Epithelial cell of prostate (primary cell): ENCODE results near the gene CCP110.
A peak's percentile ranks its signal among the peaks of the same experiment; 100 is the strongest.
"Not testable (repeated sequence)": the region's sequence is repeated elsewhere in the genome, so short reads cannot be mapped to it uniquely, and the experiment has no call there.

Experiments
- DNase-seq: peaks from one replicate; pipeline ENCODE4 v3.0.0-alpha.2; 2011; ENCODE audit warnings: low read depth, low spot score
- H3K27ac ChIP-seq: fragments of 450-650 bp; 2 replicates; pipeline ENCODE4 v1.5.1; 2017; ENCODE audit warnings: mild to moderate bottlenecking

The CCP110 gene

DNA sequence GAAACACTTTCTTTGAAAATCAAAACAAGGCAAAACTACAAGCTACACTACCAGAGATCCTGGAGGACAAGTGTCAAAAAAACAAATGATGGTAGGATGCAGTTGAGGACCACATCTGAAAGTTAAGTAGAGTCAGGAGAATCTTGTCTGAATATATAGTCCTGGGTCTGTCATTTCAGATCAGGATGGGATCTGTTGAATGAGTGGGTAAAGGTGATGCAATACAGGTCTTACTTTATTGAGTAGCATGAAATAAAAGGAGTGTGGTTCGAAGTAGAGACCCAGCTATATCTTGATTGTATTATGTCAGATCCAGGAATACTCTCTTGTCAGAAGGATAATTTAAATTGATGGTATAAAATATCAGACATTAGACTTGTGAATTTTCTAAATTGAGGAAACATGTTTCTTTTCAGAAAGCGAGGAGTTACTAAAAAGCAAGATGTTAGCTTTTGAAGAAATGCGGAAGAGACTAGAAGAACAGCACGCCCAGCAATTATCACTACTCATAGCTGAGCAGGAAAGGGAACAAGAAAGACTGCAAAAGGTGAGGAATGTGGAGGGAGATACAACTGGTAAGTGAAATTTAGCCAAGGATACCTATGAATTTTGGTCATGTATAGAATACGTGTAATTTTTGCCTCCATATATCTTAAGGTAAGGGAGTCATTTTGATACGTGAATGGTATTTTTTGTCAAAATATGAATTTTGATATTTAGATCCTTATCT lies 16.7 kb downstream of the CCP110 start:
- DNase-seq = no peak
- no peak overlapping the region for H3K27ac ChIP-seq

DNA sequence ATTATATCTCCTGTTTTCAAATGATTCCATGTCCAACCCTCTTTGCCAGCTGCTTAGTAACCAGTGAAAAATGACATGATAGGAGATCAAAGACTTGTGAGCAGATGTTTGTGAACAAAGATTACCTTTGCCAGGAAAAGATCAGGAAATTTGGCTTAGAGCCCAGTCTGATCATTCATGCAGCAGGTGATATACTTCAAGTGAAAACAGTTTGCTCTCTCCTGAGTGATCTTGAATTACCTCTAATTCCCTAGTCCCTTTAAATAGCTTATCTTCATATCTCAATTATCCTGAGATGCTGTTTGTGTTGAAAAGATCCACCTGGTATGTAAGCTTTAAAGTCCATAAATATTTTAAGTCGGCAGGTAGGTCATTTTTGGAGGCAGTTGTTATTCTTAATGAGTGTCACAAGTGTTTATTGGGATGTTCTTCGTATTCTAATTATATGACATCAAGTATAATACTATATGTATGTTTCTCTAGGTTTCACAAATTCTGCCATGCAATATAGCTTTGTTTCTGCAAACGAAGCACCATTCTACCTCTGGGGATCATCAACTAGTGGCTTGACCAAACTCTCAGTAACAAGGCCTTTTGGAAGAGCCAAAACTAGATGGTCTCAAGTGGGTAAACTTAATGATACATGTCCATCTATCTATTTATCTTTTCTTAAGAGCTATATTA lies 18.5 kb downstream of the CCP110 start:
- no peak overlapping the region for H3K27ac ChIP-seq
- DNase-seq = no peak

DNA sequence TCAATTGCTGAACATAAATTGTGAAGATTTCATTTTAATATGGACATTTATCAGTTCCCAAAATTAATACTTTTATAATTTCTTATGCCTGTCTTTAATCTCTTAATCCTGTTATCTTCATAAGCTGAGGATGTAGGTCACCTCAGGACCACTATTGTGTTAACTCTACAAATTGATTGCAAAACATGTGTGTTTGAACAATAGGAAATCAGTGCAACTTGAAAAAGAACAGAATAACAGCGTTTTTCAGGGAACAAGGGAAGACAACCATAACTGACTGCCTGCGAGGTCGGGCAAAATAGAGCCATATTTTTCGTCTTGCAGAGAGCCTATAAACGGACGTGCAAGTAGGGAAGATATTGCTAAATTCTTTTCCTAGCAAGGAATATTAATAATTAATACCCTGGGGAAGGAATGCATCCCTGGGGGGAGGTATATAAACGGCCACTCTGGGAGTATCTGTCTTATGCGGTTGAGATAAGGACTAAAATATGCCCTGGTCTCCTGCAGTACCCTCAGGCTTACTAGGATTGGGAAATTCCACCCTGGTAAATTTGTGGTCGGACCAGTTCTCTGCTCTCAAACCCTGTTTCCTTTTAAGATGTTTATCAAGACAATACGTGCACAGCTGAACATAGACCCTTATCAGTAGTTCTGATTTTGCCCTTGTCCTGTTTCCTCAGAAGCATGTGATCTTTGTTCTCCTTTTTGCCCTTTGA lies 19.7 kb downstream of the CCP110 start:
- H3K27ac ChIP-seq, DNase-seq: not testable (repeated sequence)

- H3K27ac ChIP-seq = no peak overlapping the region
- no peak for DNase-seq
Observed at GRCh38 chr16:19548144-19548543, 24.4 kb downstream of the CCP110 start.

DNA sequence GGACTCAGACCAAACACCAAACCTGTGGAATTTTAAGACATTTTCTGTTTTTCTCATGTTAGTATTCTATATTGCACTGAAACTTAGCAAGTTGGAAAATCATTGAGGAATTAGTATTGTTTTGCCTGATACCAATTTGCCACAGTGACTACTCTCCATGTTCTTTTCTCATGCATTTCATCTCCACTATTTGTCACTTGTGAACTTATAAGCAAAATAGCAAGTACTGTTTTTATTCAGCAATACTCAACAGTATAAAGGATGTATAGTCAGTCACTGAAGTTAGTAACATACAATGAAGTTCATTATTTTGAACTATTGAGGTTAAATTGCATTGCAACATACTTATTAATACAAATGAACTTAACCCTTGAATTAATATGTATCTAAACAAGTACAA lies 25.9 kb downstream of the CCP110 start:
- no peak overlapping the region for H3K27ac ChIP-seq
- DNase-seq = no peak

- peak within 1 kb of the TSS; percentile 64 for H3K27ac ChIP-seq
- peak; percentile 83 for DNase-seq
Observed at GRCh38 chr16:19555186-19555937, 31.6 kb downstream of the CCP110 start, which contains the start of gene VPS35L. TSS of gene VPS35L (plus strand) at chr16:19555703. CDS start at chr16:19555730, 27 bp downstream.

GRCh38 chr16:19555938-19556771 lies 32.4 kb downstream of the CCP110 start:
- peak overlapping the region; percentile 64 for H3K27ac ChIP-seq
- DNase-seq = no peak

GRCh38 chr16:19559242-19559910 lies 35.6 kb downstream of the CCP110 start:
- H3K27ac ChIP-seq = no peak overlapping the region
- DNase-seq = no peak

DNA sequence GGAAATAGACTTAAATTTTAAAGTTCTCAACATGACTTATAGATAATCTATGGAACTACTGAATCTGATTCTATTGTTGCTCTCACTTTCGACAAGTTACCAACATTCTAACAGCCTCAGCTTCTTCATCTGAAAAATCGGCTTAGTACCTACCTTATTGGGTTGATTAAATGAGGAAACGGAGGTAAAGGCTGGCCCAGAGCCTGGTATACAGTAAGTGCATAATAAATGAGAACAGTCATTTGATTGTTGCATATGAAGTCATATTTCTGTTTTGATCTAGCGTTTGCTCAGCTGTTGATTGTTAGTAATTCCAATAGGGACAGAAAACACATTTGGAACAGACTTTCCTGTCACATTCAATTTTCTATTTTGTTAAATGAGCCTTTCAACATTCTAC lies 36.3 kb downstream of the CCP110 start:
- DNase-seq = no peak
- no peak overlapping the region for H3K27ac ChIP-seq

- no peak for DNase-seq
- H3K27ac ChIP-seq = no peak overlapping the region
Observed at GRCh38 chr16:19563377-19563776, 39.6 kb downstream of the CCP110 start.

- H3K27ac ChIP-seq = no peak overlapping the region
- no peak for DNase-seq
Observed at GRCh38 chr16:19566362-19566761, 42.6 kb downstream of the CCP110 start.

DNA sequence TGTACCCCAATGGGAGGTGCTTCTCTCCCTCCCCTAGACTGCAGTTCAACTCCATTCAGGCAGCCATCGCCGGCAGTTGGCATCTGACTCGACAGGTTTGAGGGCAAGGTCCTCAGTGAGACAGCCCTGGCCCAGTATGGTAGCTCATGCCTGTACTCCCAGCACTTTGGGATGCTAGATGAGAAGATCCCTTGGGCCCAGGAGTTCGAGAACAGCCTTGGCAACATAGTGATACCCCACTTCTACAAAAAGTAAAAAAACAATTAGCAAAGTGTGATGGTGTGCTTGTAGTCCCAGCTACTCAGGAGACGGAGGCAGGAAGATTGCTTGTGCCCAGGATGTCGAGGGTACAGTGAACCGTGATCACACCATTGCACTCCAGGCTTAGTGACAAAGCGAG lies 43.8 kb downstream of the CCP110 start:
- no peak for DNase-seq
- H3K27ac ChIP-seq = no peak overlapping the region

DNA sequence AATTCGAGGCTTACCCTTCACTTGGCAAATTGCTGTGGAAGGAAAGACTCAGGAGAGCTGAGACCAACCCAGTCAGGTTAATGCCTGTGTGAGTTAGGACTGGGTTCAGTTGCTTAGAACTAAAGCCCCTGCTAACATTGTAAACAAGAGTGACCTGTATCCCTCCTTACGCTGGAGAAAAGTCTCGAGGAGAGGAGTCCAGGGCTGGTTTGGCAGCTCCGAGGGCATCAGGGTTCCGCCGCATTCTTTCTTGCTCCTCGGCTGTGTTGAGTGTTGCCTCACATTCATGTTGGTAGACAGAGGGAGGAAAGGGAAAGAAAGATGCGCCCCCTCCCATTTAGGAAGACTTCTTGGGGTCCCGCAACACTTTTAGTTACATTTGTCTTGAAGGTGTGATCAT lies 50.3 kb downstream of the CCP110 start:
- H3K27ac ChIP-seq = no peak overlapping the region
- DNase-seq = no peak

- DNase-seq = no peak
Observed at GRCh38 chr16:19574615-19575014, 50.9 kb downstream of the CCP110 start.

GRCh38 chr16:19578378-19578971 lies 54.7 kb downstream of the CCP110 start:
- no peak for DNase-seq
- H3K27ac ChIP-seq = no peak overlapping the region

More at GRCh38 chr16:19574615-19575014, 50.9 kb downstream of the CCP110 start:
- no peak overlapping the region for H3K27ac ChIP-seq

GRCh38 chr16:19582050-19582831 lies 58.5 kb downstream of the CCP110 start:
- no peak for DNase-seq

DNA sequence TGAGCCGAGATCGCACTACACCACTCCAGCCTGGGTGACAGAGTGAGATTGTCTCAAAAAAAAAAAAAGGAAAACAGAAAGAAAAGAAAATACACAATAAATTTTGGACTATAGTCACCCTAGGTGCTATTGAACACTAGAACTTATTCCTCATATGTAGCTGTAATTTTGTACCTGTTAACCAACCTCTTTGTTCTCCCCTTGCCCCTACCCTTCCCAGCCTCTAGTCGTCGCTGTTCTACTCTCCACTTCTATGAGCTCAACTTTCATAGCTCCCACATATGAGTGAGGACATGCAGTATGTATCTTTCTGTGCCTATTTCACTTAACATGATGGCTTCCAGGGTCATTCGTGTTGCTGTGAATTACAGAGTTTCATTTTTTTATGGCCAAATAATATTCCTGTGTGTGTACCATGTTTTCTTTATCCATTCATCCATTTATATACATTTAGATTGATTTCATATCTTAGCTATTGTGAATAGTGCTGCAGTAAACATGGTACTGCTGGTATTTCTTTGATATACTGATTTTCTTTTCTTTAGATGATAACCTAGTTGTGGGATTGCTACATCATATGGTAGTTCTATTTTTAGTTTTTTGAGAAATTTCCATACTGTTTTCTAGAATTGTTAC lies 60.0 kb downstream of the CCP110 start:
- peak; percentile 8 for DNase-seq
- no peak overlapping the region for H3K27ac ChIP-seq

More at GRCh38 chr16:19582050-19582831, 58.5 kb downstream of the CCP110 start:
- H3K27ac ChIP-seq = no peak overlapping the region
